ENCODE data around the gene OSBPL5. TPM values are rescaled to one million over a fixed set of nuclear protein-coding genes. Genes with fewer than 3 reads are reported as not detected.

The OSBPL5 gene
- total and polyA plus RNA-seq, 2 of the 4 experiments (the other 2 are of a cell fraction), result 14.9 to 22.3 TPM

- in situ Hi-C loops (cut with MboI; ENCODE audit: low sequenced_read_pairs) (no loop called here), dilution Hi-C loops (cut with HindIII; ENCODE audit: low sequenced_read_pairs, unreplicated experiment) (no loop called here), intact Hi-C loops (cut with micrococcal nuclease) (no loop called here)
- Histone ChIP-seq H3K9me3 (ENCODE audit: control insufficient read depth, insufficient read depth, low read length) (peaks cover 9% of the 10 kb centered on the region), H2BK120ac (ENCODE audit: low read depth, low read length) (no peak overlapping the region), H4K8ac (ENCODE audit: low read depth in 2 of 2, low read length in 2 of 2) (no peak overlapping the region), H4K20me1 (ENCODE audit: insufficient read depth, low read length) (no peaks in the 10 kb centered on the region), H4K5ac (ENCODE audit: low read depth, low read length) (no peak overlapping the region), H3K9ac (ENCODE audit: low read depth, low read length) (no peak overlapping the region), H3K56ac (ENCODE audit: extremely low read depth, insufficient read depth, low read length) (no peak overlapping the region), H3K79me1 (ENCODE audit: low read depth in 1 of 2, low read length in 2 of 2) (no peaks in the 10 kb centered on the region), H4K91ac (ENCODE audit: insufficient read depth, low read depth, low read length) (no peak overlapping the region), H2AFZ (replicated peaks; ENCODE audit: low read length, poor library complexity) (no peak overlapping the region), H3K23ac (ENCODE audit: low read depth, low read length) (no peak overlapping the region), H3K4ac (ENCODE audit: low read depth, low read length) (no peak overlapping the region), H2BK20ac (ENCODE audit: low read depth, low read length) (no peak overlapping the region), H3K14ac (replicated peaks; ENCODE audit: low read depth, low read length) (no peak overlapping the region), H2AK5ac (ENCODE audit: low read depth, low read length) (no peak overlapping the region), H3K4me1 (ENCODE audit: control insufficient read depth, insufficient read depth, low read length) (no peaks in the 10 kb centered on the region; the same call in 1 of the 2 replicates), H3K4me3 (ENCODE audit: insufficient read depth, low read depth, low read length) (no peak overlapping the region), H3K36me3 (ENCODE audit: control insufficient read depth, insufficient read depth, low read length) (no peaks in the 10 kb centered on the region), H2BK15ac (ENCODE audit: low read depth, low read length) (no peak overlapping the region), H3K27ac (ENCODE audit: insufficient read depth, low read length) (no peak overlapping the region), H3K18ac (ENCODE audit: low read depth, low read length) (no peak overlapping the region), H3K27me3 (ENCODE audit: control insufficient read depth, insufficient read depth, low read length) (peaks cover 50% of the 10 kb centered on the region), H3K4me2 (ENCODE audit: low read depth, low read length) (no peak overlapping the region), H2BK5ac (ENCODE audit: low read depth, low read length, poor library complexity, severe bottlenecking) (peak overlapping the region; percentile 54), H3K9me1 (ENCODE audit: insufficient read depth, low read length) (no peaks in the 10 kb centered on the region), H2AK9ac (replicated peaks; ENCODE audit: low read depth, low read length, poor library complexity) (no peak overlapping the region)
- ChIA-PET CTCF (no interaction called here), POLR2A (ENCODE audit: unreplicated experiment) (no interaction called here)
- DNase-seq (no peak), ATAC-seq (ENCODE audit: low read depth) (no peak)
- 94% methylated on average over 1 of the region's 1 CpG; no CpG with 5 or more reads in 1 of the 2 experiments for WGBS, 2 experiments (ENCODE audit: extremely low coverage in 2 of 2, insufficient read length in 1 of 2)
- BruUV-seq (replicated peaks), result no TSS peak
- TF ChIP-seq MAFK (IDR thresholded peaks at IDR 0.05; ENCODE audit: low read depth, low read length) (no peak), MAZ (IDR thresholded peaks at IDR 0.05; ENCODE audit: borderline replicate concordance, low read depth, low read length) (no peak), RCOR1 (IDR thresholded peaks at IDR 0.05; ENCODE audit: insufficient replicate concordance, low read length) (no peak), RFX5 (IDR thresholded peaks at IDR 0.05; ENCODE audit: low read depth, low read length) (no peak), FOS (IDR thresholded peaks at IDR 0.05; ENCODE audit: low read depth, low read length) (no peak), MXI1 (IDR thresholded peaks at IDR 0.05; ENCODE audit: borderline replicate concordance, low read depth, low read length) (no peak), ELK1 (IDR thresholded peaks at IDR 0.05; ENCODE audit: borderline replicate concordance, low read depth, low read length) (no peak), BHLHE40 (IDR thresholded peaks at IDR 0.05; ENCODE audit: low read depth, low read length) (no peak), CHD1 (IDR thresholded peaks at IDR 0.05; ENCODE audit: low read depth, low read length) (no peak)
These were observed 41.8 kb upstream of the OSBPL5 start for GRCh38 chr11:3206922-3207204.

Measured in IMR-90 (cell line).